Glomerular visceral epithelial cell (primary cell): ENCODE measurements around the gene UROD.
"Not testable (repeated sequence)": the region's sequence is repeated elsewhere in the genome, so short reads cannot be mapped to it uniquely, and the experiment has no call there.

Experiments used
- DNase-seq: peaks from one replicate; pipeline ENCODE4 v3.0.0-alpha.2; 2016; ENCODE audit errors: extremely low spot score

The UROD gene

DNA sequence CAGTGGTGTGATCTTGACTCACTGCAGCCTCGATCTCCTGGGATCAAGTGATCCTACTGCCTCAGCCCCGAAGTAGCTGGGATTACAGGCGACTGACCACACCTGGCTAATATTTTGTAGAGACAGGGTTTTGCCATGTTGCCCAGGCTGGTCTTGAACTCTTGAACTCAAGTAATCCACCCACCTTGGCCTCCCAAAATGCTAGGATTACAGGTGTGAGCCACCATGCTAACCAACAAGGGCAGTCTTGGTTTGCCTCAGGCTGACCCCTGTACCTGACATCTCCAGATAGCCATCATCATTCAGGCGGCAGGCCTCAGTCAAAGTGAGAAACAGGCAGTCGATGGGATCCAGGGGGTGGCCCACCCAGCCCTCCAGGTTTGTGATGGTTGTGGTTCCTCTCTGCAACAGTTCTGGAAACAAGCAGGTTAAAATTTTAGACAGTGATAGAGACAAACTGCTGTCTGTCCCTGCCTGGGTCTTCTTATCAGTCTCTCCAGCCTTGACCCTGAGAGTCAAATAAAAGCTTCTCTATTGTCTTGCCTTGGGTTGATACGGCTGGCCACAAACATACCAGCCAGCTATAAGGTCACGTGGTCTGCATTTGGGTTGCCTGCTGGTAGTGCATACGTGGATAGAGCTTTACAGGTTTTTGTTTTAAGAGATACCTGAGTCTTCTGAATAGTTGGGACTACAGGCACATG is 26.8 kb downstream of the UROD start:
- no peak for DNase-seq

DNA sequence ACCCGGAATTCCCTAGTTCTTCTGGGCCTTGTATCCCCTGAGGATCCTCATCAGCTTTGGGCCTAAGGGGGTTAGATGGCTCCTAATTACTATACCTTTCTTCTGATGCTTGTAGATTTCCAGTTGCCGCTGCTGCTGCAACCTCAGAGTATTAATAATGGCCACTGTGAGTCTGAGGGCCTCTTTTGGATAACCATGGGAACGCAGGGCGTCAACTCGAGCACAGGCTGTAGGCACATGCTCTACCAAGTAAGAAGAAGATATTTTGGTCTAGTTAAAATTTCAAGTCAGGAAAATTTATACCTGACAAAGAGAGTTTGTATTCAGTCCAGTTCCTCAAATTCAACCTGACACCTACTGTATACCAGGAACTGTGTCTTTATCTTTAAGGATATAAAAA is 28.2 kb downstream of the UROD start:
- DNase-seq = no peak

DNA sequence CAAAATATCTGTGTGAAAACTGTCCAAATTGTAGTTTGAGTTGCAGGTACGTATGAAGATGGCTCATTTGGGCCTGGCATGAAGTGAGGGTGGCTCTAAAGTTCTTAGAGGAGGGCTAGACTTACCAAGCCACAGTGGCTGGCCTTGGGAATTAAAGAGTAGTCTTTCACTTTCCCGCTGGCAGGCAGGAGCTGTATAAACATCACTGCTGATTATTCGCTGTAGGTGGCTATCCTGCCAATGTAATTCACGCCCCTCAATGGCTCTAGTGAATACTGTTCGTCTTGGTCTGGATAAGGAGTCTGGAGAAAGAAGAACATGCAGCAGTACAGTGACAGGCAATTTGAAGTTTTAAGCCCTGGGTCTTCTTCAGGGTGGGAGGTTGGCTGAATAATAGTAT is 31.0 kb downstream of the UROD start:
- DNase-seq = no peak

DNA sequence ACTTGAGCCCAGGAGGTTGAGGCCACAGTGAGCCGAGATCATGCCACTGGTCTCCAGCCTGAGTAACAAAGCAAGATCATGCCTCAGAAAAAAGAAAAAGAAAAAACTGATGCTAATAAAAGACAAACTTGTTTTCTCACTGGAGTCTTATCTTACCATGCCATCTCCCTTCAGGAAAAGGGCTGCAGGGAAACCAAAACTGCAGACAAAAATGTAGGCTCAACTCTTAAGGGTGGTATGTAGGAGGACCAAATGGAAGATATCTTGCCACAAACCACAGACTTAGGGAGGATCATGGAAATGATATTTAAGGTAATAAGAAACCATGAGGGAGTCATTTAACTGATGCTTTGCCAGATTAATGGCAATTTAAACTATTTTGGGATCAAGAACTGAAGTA is 32.9 kb downstream of the UROD start:
- DNase-seq = no peak

DNA sequence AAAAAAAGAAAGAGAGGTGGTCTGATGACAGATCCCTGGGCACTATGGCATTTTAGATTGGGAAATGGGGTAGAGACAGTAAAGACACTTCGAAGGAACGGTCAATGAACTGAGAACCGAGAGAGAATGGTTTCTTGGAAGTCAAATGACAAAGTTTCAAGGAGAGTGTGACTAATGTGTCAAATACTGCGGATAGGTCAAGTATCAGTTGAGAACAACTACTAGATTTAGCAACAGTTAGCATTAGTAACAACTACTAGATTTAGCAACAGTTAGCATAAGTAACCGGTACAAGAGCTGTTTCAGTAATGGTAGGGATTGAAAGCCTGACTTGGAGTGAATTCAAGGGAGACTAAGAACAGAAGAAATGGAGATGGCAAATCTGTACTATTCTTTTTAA is 35.0 kb downstream of the UROD start:
- DNase-seq = no peak

DNA sequence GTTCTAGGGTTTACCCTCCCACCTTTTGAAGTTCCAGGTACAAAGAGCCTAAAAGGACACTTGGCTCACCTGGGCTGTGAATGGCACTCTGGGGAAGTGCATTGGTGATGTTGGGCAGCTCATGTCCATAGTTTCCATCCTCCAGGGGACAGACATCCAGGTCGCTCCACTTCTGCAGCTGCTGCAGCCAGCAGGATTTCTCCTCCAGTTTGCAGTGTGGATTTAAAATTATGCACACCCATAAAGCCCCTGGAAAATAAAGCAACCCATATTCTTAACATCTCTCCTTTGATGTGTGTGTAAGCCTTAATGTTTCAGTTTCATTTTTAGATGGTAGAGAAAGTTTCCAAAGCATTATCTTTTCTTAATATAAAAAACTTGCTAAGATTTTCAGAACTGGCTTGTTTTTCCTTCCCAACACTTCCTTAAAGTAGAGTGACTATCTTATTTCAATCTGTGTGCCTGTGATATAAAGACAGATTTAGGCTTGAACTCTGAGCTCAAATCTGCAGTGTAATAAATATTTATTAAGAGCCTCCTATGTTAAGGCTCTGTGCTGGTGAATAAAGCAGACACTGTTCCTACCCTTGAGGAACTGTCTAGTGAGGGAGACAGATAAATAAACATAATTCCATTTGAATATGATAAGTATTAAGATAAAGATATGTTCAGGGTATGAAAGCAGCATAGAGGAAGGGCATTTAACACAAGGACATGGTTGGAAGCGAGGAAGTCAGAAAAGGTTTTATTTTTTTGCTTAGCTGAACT is 39.1 kb downstream of the UROD start:
- DNase-seq = no peak

DNA sequence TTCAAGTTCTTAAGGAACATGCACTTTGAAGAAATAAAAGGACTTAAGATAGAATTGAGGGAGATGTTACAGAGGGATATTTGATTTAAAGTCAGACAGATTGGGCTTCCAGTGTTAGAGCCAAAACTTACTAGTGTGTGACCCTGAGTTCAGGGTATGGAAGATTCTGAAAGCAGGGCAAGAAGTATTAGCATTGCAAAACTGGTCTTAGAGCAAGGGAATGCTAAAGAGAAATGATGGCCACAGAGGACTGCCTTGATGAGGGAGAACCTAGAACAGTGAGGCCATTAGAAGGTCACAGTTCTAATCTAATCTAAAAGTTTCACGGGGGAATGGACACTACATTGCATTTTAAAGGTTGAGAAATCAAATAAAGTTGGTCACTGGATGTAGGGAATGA is 45.5 kb downstream of the UROD start:
- no peak for DNase-seq

DNA sequence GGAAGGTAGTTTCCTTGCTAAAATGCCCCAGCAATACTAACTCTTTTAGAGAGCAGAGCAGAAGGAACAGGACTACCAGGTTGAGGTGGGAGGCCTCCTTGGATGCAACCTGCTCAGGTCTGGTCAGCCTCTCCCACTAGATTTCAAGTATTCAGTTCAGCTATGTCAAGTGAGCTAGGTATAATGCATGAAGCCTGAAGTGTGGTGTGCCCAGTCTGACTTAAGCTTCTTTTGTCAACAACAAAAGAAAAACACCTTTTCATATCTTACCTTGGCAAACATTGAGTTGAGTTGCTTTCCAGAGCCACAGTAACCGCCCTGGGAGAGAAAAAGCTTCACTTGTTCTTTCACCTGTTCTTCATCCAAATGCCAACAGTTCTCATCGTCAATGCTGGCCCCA is 47.8 kb downstream of the UROD start:
- DNase-seq = no peak

DNA sequence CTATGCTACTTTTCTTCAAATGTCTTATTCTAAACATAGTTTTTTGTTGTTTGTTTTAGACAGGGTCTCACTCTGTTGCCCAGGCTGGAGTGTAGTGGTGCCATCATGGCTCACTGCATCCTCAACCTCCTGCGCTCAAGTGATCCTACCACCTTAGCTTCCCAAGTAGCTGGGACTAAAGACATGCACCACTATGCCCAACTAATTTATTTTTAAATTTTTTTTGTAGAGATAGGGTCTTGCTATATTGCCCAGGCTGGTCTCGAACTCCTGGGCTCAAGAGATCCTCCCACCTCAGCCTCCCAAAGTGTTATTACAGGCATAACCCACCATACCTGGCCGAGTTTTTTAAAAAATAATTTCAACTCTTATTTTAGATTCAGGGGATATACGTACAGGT is 50.4 kb downstream of the UROD start:
- not testable (repeated sequence) for DNase-seq

DNA sequence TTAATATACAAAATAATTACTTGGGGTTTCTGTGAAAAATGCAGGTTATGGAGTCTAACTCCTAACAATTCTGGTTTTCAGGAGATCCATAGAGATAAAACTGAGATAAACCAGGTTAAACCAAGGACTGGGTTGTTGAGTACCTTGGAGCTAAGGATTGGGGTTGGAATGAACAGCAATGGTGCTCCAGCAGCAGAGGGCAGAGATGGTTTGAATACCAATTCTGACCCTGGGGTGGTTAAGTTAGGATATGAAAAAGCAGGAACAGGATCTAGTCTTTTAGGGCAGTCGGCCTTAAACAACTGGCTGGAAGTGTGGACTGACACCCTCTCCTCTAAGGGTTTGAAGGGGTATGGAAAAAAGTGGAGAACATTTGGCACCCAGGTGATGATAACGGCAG is 53.0 kb downstream of the UROD start:
- DNase-seq = no peak
